HUES64 (cell line): ENCODE results near the gene ACSS3.
"Not testable (repeated sequence)": the region's sequence is repeated elsewhere in the genome, so short reads cannot be mapped to it uniquely, and the experiment has no call there.

Experiments
- H3K27ac ChIP-seq: 2 replicates; pipeline ENCODE4 v1.7.0; 2013; ENCODE audit warnings: low read depth, low read length, inconsistent platforms
- H3K27me3 ChIP-seq: 2 replicates; pipeline ENCODE4 v1.6.1; 2013; ENCODE audit warnings: mild to moderate bottlenecking, low read length; ENCODE audit not compliant: insufficient read depth
- H3K36me3 ChIP-seq: 2 replicates; pipeline ENCODE4 v1.6.1; 2013; ENCODE audit warnings: mild to moderate bottlenecking, low read length; ENCODE audit not compliant: insufficient read depth
- H3K4me1 ChIP-seq: 2 replicates; pipeline ENCODE4 v1.6.1; 2013; ENCODE audit warnings: mild to moderate bottlenecking, low read length, moderate library complexity; ENCODE audit not compliant: insufficient read depth
- H3K4me3 ChIP-seq: 2 replicates; pipeline ENCODE4 v1.5.1; 2013; ENCODE audit warnings: mild to moderate bottlenecking, low read length, moderate library complexity
- H3K9ac ChIP-seq: 2 replicates; pipeline ENCODE4 v1.6.1; 2013; ENCODE audit warnings: mild to moderate bottlenecking, low read depth, low read length
- H3K9me3 ChIP-seq: 2 replicates; pipeline ENCODE4 v1.6.1; 2013; ENCODE audit warnings: low read depth, low read length; ENCODE audit not compliant: insufficient read depth
- WGBS: fragments of 150-250, 120-280 bp; methylation state at CpG from one replicate; pipeline ENCODE4 v1.1.7; 2013; ENCODE audit warnings: missing lambda C conversion rate; 5-methylcytosine and 5-hydroxymethylcytosine counted together

ACSS3 gene

GRCh38 chr12:81207173-81207572 is 129.3 kb downstream of the ACSS3 start:
- H3K9me3 ChIP-seq: no peaks in the 10 kb centered on the region
- peaks cover 66% of the 10 kb centered on the region for H3K4me1 ChIP-seq
- no peaks in the 10 kb centered on the region for H3K36me3 ChIP-seq
- no peak overlapping the region for H3K9ac ChIP-seq
- peak overlapping the region; percentile 11; the same call in 1 of the 2 replicates for H3K27ac ChIP-seq
- peak overlapping the region; percentile 20; the same call in 1 of the 2 replicates for H3K4me3 ChIP-seq
- H3K27me3 ChIP-seq: no peaks in the 10 kb centered on the region
- WGBS: 15% methylated on average over 1 of the region's 1 CpG

- Histone ChIP-seq H3K4me3 (no peak overlapping the region), H3K9me3 (no peaks in the 10 kb centered on the region), H3K27me3 (no peaks in the 10 kb centered on the region), H3K36me3 (no peaks in the 10 kb centered on the region), H3K9ac (no peak overlapping the region), H3K27ac (peak overlapping the region; percentile 11; the same call in 1 of the 2 replicates), H3K4me1 (peaks cover 69% of the 10 kb centered on the region)
- 81% methylated on average over 3 of the region's 4 CpGs for WGBS
These were observed 129.8 kb downstream of the ACSS3 start for GRCh38 chr12:81207664-81208063.

- H3K9me3 ChIP-seq: no peaks in the 10 kb centered on the region
- H3K27me3 ChIP-seq: no peaks in the 10 kb centered on the region
- 70% methylated on average over 8 of the region's 9 CpGs for WGBS
- H3K4me3 ChIP-seq: no peak overlapping the region
- H3K36me3 ChIP-seq: no peaks in the 10 kb centered on the region
- peaks cover 69% of the 10 kb centered on the region for H3K4me1 ChIP-seq
- peak overlapping the region; percentile 11; the same call in 1 of the 2 replicates for H3K27ac ChIP-seq
- H3K9ac ChIP-seq: no peak overlapping the region
These were observed 130.5 kb downstream of the ACSS3 start for GRCh38 chr12:81208187-81208911.

- Histone ChIP-seq H3K4me1 (peaks cover 69% of the 10 kb centered on the region), H3K27me3 (no peaks in the 10 kb centered on the region), H3K9me3 (no peaks in the 10 kb centered on the region), H3K36me3 (no peaks in the 10 kb centered on the region), H3K9ac (no peak overlapping the region), H3K27ac (no peak overlapping the region; the same call in 1 of the 2 replicates), H3K4me3 (no peak overlapping the region)
These were observed 131.1 kb downstream of the ACSS3 start for GRCh38 chr12:81209012-81209411.

- not testable (repeated sequence) for H3K9me3 ChIP-seq, H3K4me3 ChIP-seq, H3K27me3 ChIP-seq, H3K36me3 ChIP-seq, H3K9ac ChIP-seq
- 75% methylated on average over 2 of the region's 2 CpGs for WGBS
- Histone ChIP-seq H3K4me1 (peaks cover 69% of the 10 kb centered on the region), H3K27ac (peak overlapping the region; percentile 44; the same call in 1 of the 2 replicates)
These were observed 131.9 kb downstream of the ACSS3 start for GRCh38 chr12:81209772-81210225.

- no CpG with 5 or more reads among the region's 1 CpG for WGBS
- Histone ChIP-seq H3K27ac (no peak overlapping the region), H3K9me3 (no peaks in the 10 kb centered on the region), H3K9ac (no peak overlapping the region), H3K27me3 (no peaks in the 10 kb centered on the region), H3K36me3 (no peaks in the 10 kb centered on the region), H3K4me3 (no peak overlapping the region), H3K4me1 (peaks cover 61% of the 10 kb centered on the region)
These were observed 133.4 kb downstream of the ACSS3 start for GRCh38 chr12:81211306-81211705.

GRCh38 chr12:81212996-81213696 is 135.3 kb downstream of the ACSS3 start:
- Histone ChIP-seq H3K9ac (no peak overlapping the region), H3K36me3 (no peaks in the 10 kb centered on the region), H3K27ac (no peak overlapping the region), H3K9me3 (no peaks in the 10 kb centered on the region), H3K27me3 (no peaks in the 10 kb centered on the region), H3K4me3 (no peak overlapping the region), H3K4me1 (peaks cover 43% of the 10 kb centered on the region)
- WGBS: 94% methylated on average over 4 of the region's 4 CpGs

GRCh38 chr12:81216739-81217138 is 138.9 kb downstream of the ACSS3 start:
- H3K4me1 ChIP-seq: peaks cover 8% of the 10 kb centered on the region
- no peaks in the 10 kb centered on the region for H3K36me3 ChIP-seq
- H3K9ac ChIP-seq: no peak overlapping the region
- no peaks in the 10 kb centered on the region for H3K27me3 ChIP-seq
- WGBS: 98% methylated on average over 3 of the region's 3 CpGs
- H3K4me3 ChIP-seq: no peak overlapping the region
- H3K27ac ChIP-seq: no peak overlapping the region
- no peaks in the 10 kb centered on the region for H3K9me3 ChIP-seq

GRCh38 chr12:81221681-81222080 is 143.8 kb downstream of the ACSS3 start:
- no peaks in the 10 kb centered on the region for H3K27me3 ChIP-seq
- no peaks in the 10 kb centered on the region for H3K36me3 ChIP-seq
- H3K9me3 ChIP-seq: no peaks in the 10 kb centered on the region
- no peaks in the 10 kb centered on the region for H3K4me1 ChIP-seq
- H3K27ac ChIP-seq: no peak overlapping the region
- WGBS: 83% methylated on average over 1 of the region's 1 CpG
- no peak overlapping the region for H3K4me3 ChIP-seq
- H3K9ac ChIP-seq: no peak overlapping the region

GRCh38 chr12:81222846-81223592 is 145.1 kb downstream of the ACSS3 start:
- H3K27me3 ChIP-seq: no peaks in the 10 kb centered on the region
- H3K9ac ChIP-seq: no peak overlapping the region
- H3K36me3 ChIP-seq: no peaks in the 10 kb centered on the region
- H3K27ac ChIP-seq: no peak overlapping the region
- H3K4me3 ChIP-seq: no peak overlapping the region
- H3K4me1 ChIP-seq: no peaks in the 10 kb centered on the region
- WGBS: 89% methylated on average over 5 of the region's 5 CpGs
- no peaks in the 10 kb centered on the region for H3K9me3 ChIP-seq

GRCh38 chr12:81224626-81225025 is 146.7 kb downstream of the ACSS3 start:
- H3K4me3 ChIP-seq: no peak overlapping the region
- H3K9me3 ChIP-seq: no peaks in the 10 kb centered on the region
- H3K9ac ChIP-seq: no peak overlapping the region
- H3K27ac ChIP-seq: no peak overlapping the region
- H3K4me1 ChIP-seq: peaks cover 2% of the 10 kb centered on the region; the same call in 1 of the 2 replicates
- no peaks in the 10 kb centered on the region for H3K36me3 ChIP-seq
- no peaks in the 10 kb centered on the region for H3K27me3 ChIP-seq
- WGBS: 96% methylated on average over 4 of the region's 6 CpGs
